PC-3 (cell line): ENCODE results near the gene KHDC4.

ENCODE experiments used
- EZH2 ChIP-seq: fragments of 300-600 bp; sonication (generic); IDR thresholded peaks from one replicate; pipeline ENCODE4 v1.6.1; 2017; ENCODE audit warnings: antibody characterized with exemption, mild to moderate bottlenecking, low read length; ENCODE audit not compliant: unreplicated experiment
- TF ChIP-seq, protein P1 (sequence below): fragments of 300-600 bp; sonication (generic); conservative IDR thresholded peaks from 2 replicates; pipeline ENCODE4 v1.5.1; 2017; ENCODE audit warnings: antibody characterized with exemption, low read depth, mild to moderate bottlenecking, low read length

- TF ChIP-seq, protein P1, sequence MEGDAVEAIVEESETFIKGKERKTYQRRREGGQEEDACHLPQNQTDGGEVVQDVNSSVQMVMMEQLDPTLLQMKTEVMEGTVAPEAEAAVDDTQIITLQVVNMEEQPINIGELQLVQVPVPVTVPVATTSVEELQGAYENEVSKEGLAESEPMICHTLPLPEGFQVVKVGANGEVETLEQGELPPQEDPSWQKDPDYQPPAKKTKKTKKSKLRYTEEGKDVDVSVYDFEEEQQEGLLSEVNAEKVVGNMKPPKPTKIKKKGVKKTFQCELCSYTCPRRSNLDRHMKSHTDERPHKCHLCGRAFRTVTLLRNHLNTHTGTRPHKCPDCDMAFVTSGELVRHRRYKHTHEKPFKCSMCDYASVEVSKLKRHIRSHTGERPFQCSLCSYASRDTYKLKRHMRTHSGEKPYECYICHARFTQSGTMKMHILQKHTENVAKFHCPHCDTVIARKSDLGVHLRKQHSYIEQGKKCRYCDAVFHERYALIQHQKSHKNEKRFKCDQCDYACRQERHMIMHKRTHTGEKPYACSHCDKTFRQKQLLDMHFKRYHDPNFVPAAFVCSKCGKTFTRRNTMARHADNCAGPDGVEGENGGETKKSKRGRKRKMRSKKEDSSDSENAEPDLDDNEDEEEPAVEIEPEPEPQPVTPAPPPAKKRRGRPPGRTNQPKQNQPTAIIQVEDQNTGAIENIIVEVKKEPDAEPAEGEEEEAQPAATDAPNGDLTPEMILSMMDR = no peak
- no peak for TF ChIP-seq EZH2
Measured at GRCh38 chr1:155975375-155976061, 41.3 kb upstream of the KHDC4 start.
